Glomerular visceral epithelial cell (primary cell): ENCODE results near the gene CHRNA3.

Source experiments
- DNase-seq: peaks from one replicate; pipeline ENCODE4 v3.0.0-alpha.2; 2016; ENCODE audit errors: extremely low spot score

CHRNA3 gene

DNA sequence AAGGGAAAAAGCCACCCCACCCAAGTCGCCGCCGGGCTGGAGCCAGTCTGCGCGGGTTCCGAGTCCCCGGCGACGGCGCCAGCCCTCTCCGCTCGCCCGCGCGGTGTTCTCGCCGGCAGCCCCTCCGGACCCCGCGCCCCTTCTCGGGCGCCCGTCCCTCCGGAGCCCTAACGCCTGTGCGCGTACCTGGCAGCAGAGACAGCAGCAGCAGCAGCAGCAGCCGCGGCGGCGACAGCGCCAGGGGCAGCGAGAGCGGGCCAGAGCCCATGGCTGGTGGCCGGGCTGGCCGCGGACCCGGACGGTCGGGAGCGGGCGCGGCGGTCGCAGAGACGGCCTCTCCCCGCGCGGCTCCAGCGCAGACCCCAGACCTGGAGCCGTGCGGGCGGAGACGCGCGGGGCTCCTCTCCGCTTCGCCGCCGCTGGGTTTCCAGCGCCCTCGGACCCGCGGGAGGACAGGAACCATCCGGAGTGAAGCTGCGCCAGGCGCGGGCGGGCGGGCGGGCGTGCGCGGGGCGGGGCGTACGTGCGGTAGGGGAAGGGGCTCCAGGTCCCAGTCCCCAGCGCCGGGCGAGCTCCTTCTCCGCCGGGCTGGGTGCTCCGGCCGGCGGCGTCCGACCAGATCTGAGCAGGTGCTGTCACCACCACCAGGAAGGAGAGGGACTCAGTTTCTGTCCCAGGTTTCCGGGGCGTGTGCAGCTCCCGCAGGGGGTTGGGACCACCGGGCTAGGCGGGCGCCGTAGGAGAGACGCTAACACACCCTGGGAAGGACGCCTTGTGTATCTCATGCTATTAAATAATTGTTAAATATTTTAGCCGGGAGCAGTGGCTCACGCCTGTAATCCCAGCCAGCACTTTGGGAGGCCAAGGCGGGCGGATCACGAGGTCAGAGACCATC lies at the start of gene CHRNA3:
TSS of gene CHRNA3 (minus strand) at position 470 of the 895 bp plus-strand sequence. CDS start at position 268, 202 bp downstream.
- DNase-seq, result no peak

DNA sequence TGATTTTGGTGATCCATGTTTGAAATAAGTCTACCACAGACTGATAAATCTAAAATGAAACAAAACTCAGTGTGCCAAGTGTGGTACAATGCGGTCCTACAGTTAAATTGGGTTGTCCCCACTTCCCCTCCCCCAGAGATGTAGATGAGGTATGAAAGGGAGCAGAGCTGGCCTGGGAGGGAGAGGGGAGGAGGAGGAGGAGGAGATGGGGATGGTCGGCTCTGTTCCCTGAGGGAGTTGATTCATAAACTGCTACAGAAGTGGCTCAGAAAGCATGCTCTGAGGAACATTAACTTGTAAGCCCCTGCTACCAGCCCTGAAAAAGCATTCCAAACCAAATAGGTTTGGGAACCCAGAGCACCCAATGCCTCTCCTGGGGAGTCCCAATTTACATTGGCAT lies 48.2 kb upstream of the CHRNA3 start:
- no peak for DNase-seq

- no peak for DNase-seq
These were observed 46.9 kb upstream of the CHRNA3 start for GRCh38 chr15:78667578-78668236.

DNA sequence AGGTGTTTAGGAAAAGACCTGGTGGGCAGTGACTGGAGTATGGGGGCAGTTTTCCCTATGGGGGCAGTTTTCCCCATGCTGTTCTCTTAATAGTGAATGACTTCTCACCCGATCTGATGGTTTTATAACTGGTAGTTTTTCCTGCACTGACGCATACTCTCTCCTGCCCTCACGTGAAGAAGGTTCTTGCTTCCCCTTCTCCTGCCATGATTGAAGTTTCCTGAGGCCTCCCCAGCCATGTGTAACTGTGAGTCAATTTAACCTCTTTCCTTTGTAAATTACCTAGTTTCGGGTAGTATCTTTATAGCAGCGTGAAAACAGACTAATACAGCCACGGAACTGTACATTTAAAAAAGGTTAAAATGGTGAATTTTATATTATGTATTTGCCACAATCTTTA lies 45.2 kb upstream of the CHRNA3 start:
- DNase-seq, result no peak

DNA sequence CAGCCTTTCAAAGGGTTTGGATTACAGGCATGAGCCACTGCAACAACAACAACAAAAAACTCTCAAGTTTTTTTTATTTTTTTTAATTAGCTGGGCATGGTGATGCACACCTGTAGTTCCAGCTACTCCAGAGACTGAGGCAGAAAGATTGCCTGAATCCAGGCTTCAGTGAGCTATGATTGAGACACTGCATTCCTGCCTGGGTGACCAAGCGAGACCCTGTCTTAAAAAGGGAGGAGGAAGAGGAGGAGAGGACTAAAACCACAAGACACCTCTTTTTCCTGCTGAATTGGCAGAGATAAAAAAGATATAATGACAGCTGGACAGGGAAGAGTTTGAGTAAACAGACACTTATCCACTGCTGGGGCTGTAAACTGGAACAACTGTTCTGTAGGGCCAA lies 42.9 kb upstream of the CHRNA3 start:
- peak; percentile 53 for DNase-seq

DNA sequence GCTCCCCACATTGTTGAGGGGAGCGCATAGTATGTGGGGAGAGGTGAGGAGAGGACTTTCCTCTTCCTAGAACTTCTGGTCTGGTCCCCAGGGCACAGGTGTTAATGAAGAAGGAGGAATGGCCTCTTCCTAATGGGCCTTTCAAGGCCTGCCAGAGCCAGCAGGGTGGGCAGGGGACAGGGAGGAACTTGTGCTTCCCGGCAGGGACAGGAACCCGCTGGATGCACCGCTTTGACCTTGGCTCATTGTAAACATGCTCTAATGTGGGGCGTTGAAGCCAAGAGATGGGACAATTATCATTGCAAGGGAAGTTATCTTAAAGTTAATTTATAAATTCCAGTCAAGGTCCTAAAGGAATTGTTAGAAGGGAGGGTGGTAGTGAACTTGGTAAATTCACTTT lies 41.2 kb upstream of the CHRNA3 start:
- no peak for DNase-seq

DNA sequence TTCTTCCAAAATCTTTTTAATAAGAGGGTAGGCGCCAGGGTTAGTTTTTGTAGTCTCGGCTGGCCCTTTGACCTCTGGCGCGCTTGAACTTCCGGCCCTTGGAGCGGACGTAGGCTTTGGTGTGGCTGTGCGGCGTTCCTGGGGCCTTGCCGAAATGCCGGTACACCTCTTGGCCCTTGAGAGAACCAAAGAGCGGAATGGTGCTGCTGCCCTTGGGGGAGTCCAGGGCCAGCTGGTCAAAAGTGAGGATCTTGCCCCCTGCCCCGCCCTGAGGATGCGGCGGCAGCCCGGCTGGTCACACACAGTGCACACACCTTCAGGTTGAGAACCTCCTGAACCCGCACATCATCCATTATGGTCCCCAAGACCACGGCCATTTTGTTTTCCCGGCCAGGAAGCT lies 40.2 kb upstream of the CHRNA3 start:
- no peak for DNase-seq

- no peak for DNase-seq
These were observed 39.8 kb upstream of the CHRNA3 start for GRCh38 chr15:78660584-78660983.

GRCh38 chr15:78658823-78659222 lies 38.0 kb upstream of the CHRNA3 start:
- DNase-seq, result no peak

DNA sequence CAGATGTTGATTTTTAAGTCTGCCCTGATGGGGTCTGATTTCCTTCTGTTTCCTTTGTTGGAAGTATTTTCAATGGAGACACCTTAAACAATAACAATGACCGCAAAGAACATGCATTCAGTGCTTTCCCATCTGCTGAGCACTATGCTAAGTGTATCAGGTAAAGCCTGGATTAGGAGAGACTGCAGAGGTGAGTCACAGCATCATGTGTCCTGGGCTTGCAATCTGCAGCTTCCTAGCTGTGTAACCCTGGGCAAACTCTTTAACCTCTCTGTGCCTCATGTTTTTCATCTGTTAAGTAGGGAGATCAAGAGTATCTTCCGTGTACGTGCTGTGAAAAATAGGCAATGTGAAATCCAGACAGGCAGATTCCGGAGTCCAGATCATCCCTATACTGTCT lies 33.5 kb upstream of the CHRNA3 start:
- DNase-seq, result no peak

- no peak for DNase-seq
These were observed 31.3 kb upstream of the CHRNA3 start for GRCh38 chr15:78651930-78652615.

GRCh38 chr15:78651007-78651406 lies 30.2 kb upstream of the CHRNA3 start:
- no peak for DNase-seq

DNA sequence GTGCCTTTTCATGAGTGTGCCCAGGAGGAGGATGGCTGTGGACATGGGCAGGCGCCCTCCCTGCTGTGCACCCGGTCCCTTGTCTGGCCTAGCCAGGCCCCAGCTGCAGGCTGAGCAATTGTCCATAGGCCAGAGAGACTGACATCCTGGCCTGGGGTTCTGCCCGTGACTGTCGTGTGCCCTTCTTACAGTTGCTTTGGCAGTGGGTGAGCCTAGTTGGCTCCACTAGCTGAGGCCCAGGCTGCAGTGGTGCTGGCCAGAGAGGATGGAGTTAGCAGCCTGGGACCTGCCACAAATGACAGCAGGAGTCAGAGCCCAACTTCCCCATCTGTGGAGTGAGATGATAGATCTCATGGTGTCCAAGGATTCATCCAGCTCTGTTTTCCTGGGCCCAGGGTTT lies 29.2 kb upstream of the CHRNA3 start:
- no peak for DNase-seq

DNA sequence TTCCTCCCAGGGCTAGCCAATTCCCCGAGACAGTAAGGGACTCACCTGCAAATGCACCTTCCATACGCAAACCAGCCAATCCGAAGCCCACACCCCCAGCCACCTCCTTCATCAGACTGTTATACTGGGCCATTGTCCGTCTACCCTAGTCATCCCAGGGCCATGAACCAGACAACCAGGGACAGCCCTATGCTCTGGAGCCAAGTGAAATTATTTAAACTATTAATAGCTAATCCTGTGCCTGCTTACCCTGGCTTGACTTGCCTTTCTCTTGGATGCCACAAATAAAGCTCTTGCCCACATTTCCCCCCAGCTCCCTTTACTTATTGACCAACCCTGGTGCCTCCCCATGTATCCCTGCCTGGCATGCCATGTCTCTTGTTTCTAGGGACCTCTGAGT lies 24.2 kb upstream of the CHRNA3 start:
- no peak for DNase-seq

DNA sequence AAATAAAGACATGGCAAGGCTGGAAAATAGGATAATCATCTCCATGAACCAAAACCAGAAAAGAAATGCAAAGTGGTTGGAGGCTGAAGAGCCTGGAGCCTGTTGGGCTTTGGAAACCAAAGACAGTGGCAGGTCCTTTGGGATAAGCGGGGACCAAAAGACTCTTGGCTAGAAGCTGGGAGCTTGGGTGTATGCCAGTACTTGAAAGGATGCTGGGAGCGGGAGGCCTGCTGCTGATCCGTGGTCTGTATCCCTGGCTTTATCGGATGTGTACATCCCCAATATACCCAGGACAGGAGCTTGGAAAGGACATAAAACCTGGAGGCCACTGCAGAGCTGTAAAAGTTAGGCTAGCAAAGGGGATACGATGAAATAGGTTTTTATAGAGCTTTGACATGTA lies 21.5 kb upstream of the CHRNA3 start:
- no peak for DNase-seq

DNA sequence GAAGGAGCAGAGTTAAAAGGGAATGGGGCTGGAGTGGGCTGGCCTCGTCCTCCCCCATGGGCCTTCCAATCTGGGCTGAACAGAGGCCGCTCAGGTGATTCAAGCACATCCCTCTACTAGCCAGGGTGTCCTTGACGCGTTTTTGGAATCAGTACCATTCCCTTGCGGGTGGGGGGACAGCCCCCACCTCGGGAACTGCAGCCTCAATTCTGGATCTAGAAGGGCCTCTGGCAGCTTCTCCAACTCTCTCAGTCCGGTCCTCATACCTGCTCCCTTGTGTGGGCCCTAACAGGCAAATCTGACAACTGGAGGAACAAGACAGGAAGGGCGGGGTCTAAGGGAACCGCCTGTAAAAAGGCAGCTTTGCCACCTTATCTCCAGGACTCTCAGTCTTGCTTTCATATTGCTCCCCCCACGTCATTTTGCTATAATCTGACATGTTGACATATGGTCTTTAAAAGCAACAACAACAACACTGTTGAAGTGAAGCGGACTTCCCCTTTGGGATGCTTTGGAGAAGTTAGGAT lies 21.0 kb upstream of the CHRNA3 start:
- no peak for DNase-seq

GRCh38 chr15:78641102-78641748 lies 20.4 kb upstream of the CHRNA3 start, which contains the start of gene CHRNB4:
TSS of gene CHRNB4 (minus strand) at chr15:78641210. CDS start at chr15:78641133, 77 bp downstream.
- DNase-seq, result peak; percentile 15

GRCh38 chr15:78640527-78641101 lies 19.8 kb upstream of the CHRNA3 start:
- no peak for DNase-seq

GRCh38 chr15:78638658-78639314 lies 18.0 kb upstream of the CHRNA3 start:
- DNase-seq, result peak; percentile 46

DNA sequence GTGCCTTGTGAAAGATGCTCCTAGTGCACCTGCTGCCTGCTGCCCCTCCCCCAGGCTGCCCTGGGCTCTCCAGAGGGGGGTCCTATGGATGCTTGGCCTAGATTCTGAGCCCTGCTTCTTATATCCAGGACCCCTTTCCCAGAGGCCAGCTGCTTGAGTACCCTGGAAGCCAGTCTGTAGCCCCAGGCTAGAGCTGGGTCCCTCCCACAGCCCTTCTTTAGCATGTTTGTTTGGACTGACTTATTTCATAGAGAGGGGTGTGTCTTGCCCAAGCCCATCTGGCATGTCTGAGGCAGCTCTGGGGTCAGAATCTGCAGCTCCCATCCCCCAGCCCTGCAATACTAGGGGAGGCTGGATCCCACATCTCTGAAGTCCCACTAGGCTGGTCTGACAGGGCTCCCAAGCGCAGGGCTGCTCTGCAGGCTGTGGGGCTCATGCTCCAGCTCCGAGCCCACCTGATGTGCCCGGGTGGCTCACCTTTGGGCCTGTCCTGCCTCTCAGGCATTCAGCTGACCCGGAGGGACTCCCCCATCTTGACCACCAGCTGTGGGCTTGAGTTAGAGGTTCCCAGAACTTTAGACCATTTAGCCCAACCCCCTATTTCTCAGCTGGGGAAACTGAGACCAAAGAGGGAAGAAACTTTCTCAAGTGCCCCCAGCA lies 17.1 kb upstream of the CHRNA3 start:
- DNase-seq, result no peak
